Activated naive CD4-positive, alpha-beta T cell treated with anti-CD3 and anti-CD28 coated beads, Interleukin-2, amount 50 U/mL, for 72 hours (primary cell): ENCODE measurements around the gene SPTB. TPM values are rescaled to one million over a fixed set of nuclear protein-coding genes. Genes with fewer than 3 reads are reported as not detected.
A peak's percentile ranks its signal among the peaks of the same experiment; 100 is the strongest.
"Not testable (repeated sequence)": the region's sequence is repeated elsewhere in the genome, so short reads cannot be mapped to it uniquely, and the experiment has no call there.

Source experiments
- ATAC-seq, 2 donors: fragments of 150-1000 bp; cut with Tn5 transposase; 2 replicates each; pipeline ENCODE4 v1.10.0; 2021; ENCODE audit warnings: mild to moderate bottlenecking in 2 of 2, moderate library complexity in 2 of 2
- DNase-seq, 2 donors: peaks; one replicate each; pipeline ENCODE4 v3.0.0; 2021 to 2022; ENCODE audit warnings: low spot score in 2 of 2
- H3K27ac Mint-ChIP-seq, 2 donors: one replicate each; pipeline ENCODE4 v1.8.0; 2022; ENCODE audit warnings: mild to moderate bottlenecking in 2 of 2, mixed read lengths in 2 of 2
- H3K36me3 Mint-ChIP-seq, 2 donors: one replicate each; pipeline ENCODE4 v1.8.0; 2022; ENCODE audit warnings: mixed read lengths in 2 of 2
- H3K9me3 Mint-ChIP-seq, 2 donors: one replicate each; pipeline ENCODE4 v1.8.0; 2022; ENCODE audit warnings: mixed read lengths in 2 of 2
- total RNA-seq, 2 donors: library from RNA; stranded (reverse); gene quantifications; one replicate each; pipeline ENCODE4 v1.2.3, GENCODE V29; 2022

SPTB gene
- under 1 TPM; 0.41 to 0.66 TPM for total RNA-seq

DNA sequence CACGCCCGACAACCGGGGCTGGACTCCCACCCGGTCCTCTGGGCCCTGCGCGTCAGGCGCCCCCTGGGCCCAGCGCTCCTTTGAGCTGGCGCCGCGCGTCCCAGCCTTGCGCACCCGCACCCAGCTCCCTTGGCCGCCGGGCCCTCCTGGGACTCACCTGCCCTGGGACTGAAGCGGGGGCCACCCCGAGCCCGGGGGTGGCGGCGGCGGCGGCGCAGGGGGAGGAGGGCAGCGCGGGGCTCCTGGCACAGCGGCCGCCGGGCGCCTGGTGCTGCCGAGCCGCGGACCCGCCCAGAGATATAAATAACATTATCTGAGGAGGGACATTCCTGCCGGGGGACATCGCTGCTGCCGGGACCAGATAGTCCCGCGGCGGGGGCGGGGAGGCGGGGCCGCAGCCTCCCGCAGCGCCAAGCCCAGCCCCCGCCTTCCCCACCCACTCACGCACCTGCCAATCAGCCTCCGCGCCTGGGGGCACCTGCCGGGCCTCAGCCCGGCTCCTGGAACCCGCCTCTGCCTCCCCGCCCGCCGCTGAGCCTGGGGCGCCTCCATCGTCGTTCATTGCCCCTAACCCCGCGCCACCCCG lies at the start of gene SPTB:
Gene SPTB, minus strand, starts transcription at position 273 of the 586 bp plus-strand sequence. CDS start 56,813 bp downstream, outside the sequence.
- H3K9me3 Mint-ChIP-seq = no peaks in the 10 kb centered on the region
- ATAC-seq (peak; percentile 84 to 88), DNase-seq (peak; percentile 52 to 65)
- H3K36me3 Mint-ChIP-seq = no peaks in the 10 kb centered on the region
- no peak within 1 kb of the TSS for H3K27ac Mint-ChIP-seq

DNA sequence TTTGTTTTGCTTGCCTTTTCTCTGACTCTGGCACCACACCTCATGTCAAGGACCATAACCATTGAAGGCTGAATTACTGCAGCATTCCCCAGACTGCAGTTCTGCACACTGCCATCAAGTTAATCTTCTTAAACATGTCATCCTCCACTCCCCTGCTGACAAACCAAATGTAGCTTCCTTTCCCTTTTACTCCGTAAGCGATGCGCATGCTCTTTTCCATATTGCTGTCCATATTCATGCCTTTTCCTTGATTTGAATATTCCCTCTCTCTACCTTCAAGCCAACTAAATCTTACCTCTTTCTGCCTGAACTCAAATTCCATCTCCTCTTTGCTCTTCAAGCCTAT lies 49.3 kb upstream of the SPTB start:
- no peak for DNase-seq
- Mint-ChIP-seq H3K9me3 (no peaks in the 10 kb centered on the region), H3K36me3 (peaks cover 6 to 26% of the 10 kb centered on the region in 2 donors), H3K27ac (no peak overlapping the region)
- ATAC-seq = peak in 1 of 2 donors; percentile 66

DNA sequence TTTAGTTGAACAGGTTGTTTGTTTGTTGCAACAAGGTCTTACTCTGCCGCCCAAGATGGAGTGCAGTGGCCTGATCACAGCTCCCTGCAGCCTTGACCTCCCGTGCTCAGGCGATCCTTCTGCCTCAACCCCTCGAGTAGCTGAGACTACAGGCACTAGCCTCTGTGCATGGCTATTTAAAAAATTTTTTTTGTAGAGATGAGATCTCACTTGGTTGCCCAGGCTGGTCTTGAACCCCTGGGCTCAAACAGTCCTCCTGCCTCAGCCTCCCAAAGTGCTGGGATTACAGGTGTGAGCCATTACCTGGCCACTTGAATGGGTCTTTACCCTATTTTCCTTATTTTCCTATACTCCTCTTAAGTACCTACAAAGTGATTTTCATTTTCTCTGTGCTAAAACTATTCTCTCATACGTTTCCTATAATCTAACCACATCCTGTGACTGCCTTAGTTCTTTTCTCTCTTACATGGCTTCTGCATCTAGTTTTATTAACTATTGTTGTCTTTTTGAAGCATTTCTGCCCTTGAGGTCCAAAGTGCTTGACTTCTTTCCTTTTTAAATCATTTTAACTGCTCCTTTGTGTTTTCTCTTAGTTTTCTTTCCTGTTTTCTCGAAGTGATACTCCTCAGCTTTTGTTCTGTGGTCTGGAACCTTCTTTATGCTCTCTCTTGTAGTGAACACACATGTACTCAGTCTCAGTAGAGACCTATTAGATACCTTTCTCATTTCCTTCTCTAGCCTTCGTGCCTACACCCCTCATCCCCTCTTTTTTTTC lies 48.7 kb upstream of the SPTB start:
- Mint-ChIP-seq H3K36me3 (peaks cover 6 to 30% of the 10 kb centered on the region in 2 donors), H3K9me3 (no peaks in the 10 kb centered on the region)
- DNase-seq = no peak

DNA sequence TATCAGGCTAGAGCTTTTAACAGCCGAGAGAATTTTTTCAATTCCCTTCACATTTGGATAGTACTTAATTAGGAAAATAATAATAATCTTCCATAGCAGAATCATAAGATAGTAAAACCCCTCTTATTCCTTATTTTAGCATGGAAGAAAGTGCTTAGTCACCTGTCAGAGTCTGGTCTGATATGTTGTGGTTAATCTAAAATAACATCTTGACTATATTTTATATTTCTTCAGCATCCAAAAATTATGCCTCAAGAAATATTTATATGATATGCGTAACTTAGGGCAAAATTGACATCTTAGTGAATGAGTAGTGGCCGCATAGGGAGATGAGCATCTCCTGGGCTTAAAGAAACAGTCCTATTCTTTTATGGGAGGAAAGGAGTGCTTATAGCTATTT lies 47.3 kb upstream of the SPTB start:
- Mint-ChIP-seq H3K36me3 (peaks cover 6 to 31% of the 10 kb centered on the region in 2 donors), H3K27ac (no peak overlapping the region), H3K9me3 (no peaks in the 10 kb centered on the region)
- ATAC-seq = no peak
- DNase-seq = no peak

More for the DNA sequence above, 48.7 kb upstream of the SPTB start:
- H3K27ac Mint-ChIP-seq = no peak overlapping the region
- ATAC-seq = peak; percentile 80 to 94

DNA sequence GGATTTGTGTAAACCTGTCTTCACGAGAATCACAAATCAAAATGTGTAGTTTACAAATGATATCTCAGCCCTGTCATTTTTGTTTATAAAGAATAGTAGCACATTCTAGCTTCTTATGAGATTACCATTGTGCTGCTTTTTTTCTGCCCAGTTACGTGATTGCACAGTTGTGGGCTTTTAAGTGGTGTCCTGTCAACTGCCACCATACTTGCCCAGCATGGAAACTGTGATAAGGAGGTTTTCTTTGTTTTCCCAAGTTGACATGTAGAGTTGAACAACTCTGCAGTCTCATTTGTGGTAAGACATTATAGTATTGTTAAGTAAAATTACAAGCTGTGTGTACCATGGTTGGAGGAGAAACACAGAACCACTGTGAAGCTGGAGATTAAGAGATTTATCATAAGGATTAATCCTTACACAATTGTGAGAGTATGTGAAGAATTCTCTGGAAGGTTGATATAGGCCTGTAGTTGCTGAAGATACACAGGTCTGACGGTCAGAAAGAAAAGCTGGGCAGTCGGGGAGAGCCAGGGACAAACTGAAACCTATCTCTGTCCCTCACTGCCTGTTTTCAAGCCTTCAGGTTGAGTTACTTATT lies 46.8 kb upstream of the SPTB start:
- H3K9me3 Mint-ChIP-seq = no peaks in the 10 kb centered on the region
- peak overlapping the region in 1 of 2 donors; percentile 6 for H3K27ac Mint-ChIP-seq
- peaks cover 6 to 36% of the 10 kb centered on the region in 2 donors for H3K36me3 Mint-ChIP-seq
- ATAC-seq (no peak), DNase-seq (no peak)

DNA sequence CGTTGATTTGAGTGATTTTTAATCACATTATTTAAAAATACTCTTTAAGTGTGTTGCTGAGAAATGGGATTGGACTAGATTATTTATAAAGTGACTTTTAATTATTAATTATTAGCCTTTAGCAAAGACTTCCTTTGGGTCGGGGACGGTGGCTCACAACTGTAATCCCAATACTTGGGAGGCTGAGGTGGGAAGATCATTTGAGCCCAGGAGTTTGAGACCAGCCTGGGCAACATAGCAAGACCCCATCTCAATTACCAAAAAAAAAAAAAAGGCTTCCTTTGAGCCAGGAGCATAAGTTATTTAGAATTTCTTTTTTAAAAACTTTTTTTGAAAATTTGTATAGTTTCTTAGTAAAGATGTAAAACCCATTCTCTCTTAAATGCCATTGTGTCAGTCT lies 43.3 kb upstream of the SPTB start:
- ATAC-seq (no peak), DNase-seq (no peak)
- H3K9me3 Mint-ChIP-seq = no peaks in the 10 kb centered on the region
- no peak overlapping the region for H3K27ac Mint-ChIP-seq
- peaks cover 6 to 36% of the 10 kb centered on the region in 2 donors for H3K36me3 Mint-ChIP-seq

DNA sequence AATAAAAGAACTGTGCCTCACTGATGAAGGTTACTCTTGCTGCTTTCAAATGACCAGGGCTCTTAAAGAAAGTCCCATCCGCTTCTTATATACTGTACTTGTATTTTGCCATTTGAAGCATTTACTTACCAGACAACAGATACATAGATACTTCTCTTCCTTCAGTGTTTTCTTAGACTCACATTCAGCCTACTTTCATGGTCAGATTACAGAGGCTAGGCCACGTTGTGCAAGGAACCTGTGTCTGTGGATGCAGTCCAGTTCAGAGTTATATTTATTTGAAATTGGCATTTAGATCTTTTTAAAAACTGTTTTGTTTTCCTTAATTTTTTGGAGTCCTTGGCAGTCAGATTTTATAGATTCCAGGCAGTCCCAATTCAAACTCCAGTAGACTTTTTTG lies 40.8 kb upstream of the SPTB start:
- no peak for ATAC-seq
- Mint-ChIP-seq H3K27ac (no peak overlapping the region), H3K9me3 (no peaks in the 10 kb centered on the region), H3K36me3 (peaks cover 5 to 47% of the 10 kb centered on the region in 2 donors)
- DNase-seq = no peak

DNA sequence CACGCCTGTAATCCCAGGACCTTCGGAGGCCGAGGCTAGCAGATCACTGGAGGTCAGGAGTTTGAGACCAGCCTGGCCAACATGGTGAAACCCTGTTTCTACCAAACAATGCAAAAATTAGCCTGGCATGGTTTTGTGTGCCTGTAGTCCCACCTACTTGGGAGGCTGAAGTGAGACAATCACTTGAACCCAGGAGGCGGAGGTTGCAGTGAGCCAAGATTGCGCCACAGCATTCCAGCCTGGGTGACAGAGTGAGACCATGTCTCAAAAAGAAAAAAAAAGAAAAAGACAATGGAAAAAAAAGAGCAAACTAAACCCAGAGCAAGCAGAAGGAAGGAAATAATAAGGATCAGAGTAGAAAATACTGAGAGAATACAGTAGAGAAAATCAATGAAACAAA lies 39.9 kb upstream of the SPTB start:
- DNase-seq (no peak), ATAC-seq (no peak)
- peaks cover 12 to 56% of the 10 kb centered on the region in 2 donors for H3K36me3 Mint-ChIP-seq
- no peak overlapping the region for H3K27ac Mint-ChIP-seq
- no peaks in the 10 kb centered on the region for H3K9me3 Mint-ChIP-seq

DNA sequence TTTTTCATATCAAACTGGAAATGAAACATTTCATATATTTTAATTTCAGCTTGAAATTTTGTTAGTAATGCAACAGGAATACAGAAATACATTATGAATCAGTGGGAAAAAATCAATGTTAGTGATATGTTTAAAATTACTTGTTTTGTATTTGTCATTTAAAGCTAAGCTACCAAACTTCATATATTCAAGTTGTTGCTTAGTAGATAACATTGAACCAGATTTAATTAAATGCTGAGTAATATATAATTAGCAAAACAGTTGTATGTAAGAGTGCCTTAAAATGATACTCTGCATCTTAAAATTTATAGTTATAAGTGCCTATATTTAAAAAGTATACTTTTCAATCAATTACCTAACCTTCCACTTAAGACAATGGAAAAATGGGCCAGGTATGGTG lies 39.5 kb upstream of the SPTB start:
- DNase-seq = no peak
- no peak overlapping the region for H3K27ac Mint-ChIP-seq
- peaks cover 15 to 60% of the 10 kb centered on the region in 2 donors for H3K36me3 Mint-ChIP-seq

DNA sequence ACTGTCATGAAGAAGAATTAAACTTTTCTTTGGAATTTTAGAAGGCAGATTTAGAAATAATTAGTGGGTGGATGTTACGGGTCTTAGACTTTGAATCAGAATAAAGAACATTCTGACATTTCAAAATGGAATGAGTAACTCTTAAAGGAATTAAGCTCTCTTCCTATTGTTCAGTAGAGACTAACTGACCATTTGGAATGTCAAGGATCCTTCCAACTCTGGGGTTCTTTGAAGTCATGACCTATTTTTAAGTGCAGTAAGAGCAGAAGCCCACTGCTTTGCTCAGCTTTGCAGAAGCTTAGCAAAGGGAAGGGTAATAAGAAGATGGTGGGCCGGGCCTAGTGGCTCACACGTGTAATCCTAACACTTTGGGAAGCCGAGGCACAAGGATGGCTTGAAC lies 38.5 kb upstream of the SPTB start:
- no peaks in the 10 kb centered on the region for H3K9me3 Mint-ChIP-seq
- H3K36me3 Mint-ChIP-seq = peaks cover 19 to 59% of the 10 kb centered on the region in 2 donors
- H3K27ac Mint-ChIP-seq = peak overlapping the region; percentile 74 to 75

More for the DNA sequence above, 39.5 kb upstream of the SPTB start:
- no peak for ATAC-seq
- H3K9me3 Mint-ChIP-seq = no peaks in the 10 kb centered on the region

DNA sequence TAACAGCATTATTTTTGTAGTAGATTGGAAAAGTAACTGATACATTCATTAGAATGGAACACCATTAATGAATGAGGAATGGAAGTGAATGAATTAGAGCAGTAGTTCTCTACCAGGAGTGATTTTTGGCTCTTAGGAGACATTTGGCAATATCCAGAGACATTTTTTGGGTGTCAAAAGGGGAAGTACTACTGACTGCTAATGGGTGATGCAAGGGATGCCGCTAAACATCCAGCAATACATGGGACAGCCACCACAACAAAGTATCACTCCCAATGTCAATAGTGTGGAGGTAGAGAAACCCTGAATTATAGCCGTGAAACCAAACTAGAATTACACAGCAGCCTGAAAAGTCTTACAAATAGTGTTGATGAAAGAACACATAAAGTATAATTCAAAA lies 36.1 kb upstream of the SPTB start:
- Mint-ChIP-seq H3K9me3 (no peaks in the 10 kb centered on the region), H3K36me3 (peaks cover 19 to 50% of the 10 kb centered on the region in 2 donors), H3K27ac (peak overlapping the region; percentile 96 to 98)
- DNase-seq (no peak), ATAC-seq (no peak)

More for the DNA sequence above, 38.5 kb upstream of the SPTB start:
- no peak for ATAC-seq
- DNase-seq = no peak

DNA sequence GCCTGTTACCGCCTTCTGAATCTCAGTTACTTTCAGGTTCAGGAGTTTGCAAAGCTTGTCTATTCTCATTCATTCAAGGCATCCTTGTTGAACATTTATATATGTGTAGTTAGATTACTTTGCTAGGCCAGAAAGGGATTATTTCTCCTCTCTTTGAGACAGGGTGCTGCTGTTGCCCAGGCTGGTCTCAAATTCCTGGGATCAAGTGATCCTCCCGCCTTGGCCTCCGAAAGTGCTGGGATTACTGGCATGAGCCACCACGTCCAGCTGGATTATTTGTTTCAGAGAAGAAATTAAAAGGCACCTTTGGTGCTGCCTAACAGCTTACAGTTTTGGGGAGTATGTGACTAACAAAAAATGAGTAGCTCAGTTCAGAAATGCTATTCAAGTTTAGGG lies 35.3 kb upstream of the SPTB start:
- no peak for ATAC-seq
- DNase-seq = no peak
- Mint-ChIP-seq H3K36me3 (peaks cover 19 to 42% of the 10 kb centered on the region in 2 donors), H3K27ac (peak overlapping the region; percentile 96 to 98), H3K9me3 (no peaks in the 10 kb centered on the region)

DNA sequence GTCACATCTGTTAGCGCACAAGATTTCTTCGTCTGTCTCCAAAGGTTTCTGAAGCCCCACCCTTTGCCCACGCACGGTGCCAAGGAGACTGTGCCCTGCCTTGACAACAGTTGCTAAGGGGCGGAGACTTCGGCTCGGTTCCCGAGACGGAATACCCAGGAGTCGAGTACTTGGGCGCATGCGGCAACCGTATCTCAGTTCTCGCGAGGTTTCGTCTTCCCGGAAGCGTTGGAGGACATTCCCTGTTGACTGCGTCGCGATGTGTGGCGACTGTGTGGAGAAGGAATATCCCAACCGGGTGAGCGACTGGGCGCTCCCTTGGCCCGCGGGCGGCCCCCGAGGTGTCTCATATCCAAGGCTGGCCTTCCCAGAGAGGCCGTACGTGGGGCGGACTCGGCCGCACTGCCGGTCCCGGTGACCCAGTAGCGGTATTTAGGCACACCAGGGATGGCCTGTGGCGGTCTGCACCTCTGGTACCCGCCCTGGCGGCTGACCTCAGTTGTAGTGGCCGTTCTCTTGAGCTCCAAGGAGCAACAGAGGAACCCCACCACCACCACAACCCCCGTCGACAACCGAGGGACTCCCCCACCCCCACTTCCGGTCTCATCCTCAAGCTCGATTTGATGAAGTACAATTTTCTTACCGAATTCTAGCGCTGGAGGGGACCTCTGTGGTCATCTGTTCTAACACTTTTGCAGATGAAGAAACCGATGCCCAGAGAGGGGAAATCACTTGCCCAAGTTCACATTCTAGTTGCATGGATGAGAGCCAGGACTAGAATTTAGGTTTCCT lies 34.7 kb upstream of the SPTB start, which contains the start of gene CHURC1:
Gene CHURC1, plus strand, starts transcription at position 219 of the 792 bp plus-strand sequence. Its CDS starts 41 bp downstream, at position 260.
- peak within 1 kb of the TSS; percentile 96 to 98 for H3K27ac Mint-ChIP-seq
- H3K9me3 Mint-ChIP-seq = no peaks in the 10 kb centered on the region
- peak; percentile 95 to 96 for DNase-seq
- H3K36me3 Mint-ChIP-seq = peaks cover 19 to 42% of the 10 kb centered on the region in 2 donors
- ATAC-seq = peak; percentile 93 to 99

DNA sequence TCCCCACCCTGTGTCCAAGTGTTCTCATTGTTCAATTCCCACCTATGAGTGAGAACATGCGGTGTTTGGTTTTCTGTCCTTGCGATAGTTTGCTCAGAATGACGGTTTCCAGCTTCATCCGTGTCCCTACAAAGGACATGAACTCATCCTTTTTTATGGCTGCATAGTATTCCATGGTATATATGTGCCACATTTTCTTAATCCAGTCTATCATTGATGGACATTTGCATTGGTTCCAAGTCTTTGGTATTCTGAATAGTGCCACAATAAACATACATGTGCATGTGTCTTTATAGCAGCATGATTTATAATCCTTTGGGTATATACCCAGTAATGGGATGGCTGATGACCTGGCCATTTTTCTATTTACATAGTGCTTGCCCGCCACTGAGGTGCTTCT lies 33.8 kb upstream of the SPTB start:
- peak overlapping the region; percentile 96 to 98 for H3K27ac Mint-ChIP-seq
- not testable (repeated sequence) for H3K9me3 Mint-ChIP-seq, ATAC-seq

DNA sequence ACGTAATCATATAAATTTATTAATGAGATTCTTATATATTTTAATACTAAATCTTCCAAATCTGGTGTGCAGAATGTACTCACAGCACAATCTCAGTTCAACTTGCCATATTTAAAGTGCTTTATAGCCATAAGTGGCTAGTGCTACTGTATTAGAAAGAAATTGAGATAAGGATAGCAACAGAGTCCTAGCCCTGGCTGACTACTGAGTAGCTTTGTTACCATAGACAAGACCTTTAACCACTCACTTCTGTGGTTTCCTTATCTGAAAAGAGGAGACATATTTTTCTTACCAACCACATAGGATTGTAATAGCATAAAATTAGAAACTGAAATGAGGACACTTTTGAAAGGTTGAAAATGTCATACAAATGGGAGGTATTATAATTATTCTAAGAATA lies 32.6 kb upstream of the SPTB start:
- DNase-seq (no peak), ATAC-seq (no peak)
- H3K9me3 Mint-ChIP-seq = no peaks in the 10 kb centered on the region
- peaks cover 19 to 33% of the 10 kb centered on the region in 2 donors for H3K36me3 Mint-ChIP-seq
- H3K27ac Mint-ChIP-seq = no peak overlapping the region

More for the DNA sequence above, 33.8 kb upstream of the SPTB start:
- H3K36me3 Mint-ChIP-seq = peaks cover 19 to 42% of the 10 kb centered on the region in 2 donors
- not testable (repeated sequence) for DNase-seq

DNA sequence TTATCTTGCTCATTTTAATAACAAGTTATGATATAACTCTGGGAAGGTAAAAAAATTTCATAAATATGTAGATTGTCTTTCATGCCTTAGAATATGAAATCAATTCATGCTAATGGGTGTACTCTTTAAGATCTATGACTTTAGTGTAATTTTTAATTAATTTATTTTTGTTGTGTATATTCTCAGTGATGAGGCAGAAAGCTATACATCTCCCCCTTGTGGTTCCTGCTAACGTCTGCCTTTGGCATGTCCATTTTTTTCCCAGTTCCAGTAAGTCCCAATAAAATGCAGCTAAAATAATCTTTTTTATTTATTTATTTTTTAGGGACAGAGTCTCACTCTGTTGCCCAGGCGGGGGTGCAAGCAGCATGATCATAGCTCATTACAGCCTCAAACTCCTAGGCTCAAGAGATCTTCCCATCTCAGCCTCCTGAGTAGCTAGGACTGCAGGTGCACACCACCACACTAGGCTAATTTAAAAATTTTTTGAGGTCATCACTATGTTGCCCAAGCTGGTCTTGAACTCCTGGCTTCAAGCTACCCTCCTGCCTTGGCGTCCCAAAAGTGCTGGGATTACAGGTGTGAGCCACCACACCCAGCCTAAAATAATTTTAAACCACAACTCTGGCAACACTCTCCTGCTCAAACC lies 31.3 kb upstream of the SPTB start:
- H3K9me3 Mint-ChIP-seq = no peaks in the 10 kb centered on the region
- no peak for ATAC-seq

More for the DNA sequence above, 31.3 kb upstream of the SPTB start:
- Mint-ChIP-seq H3K36me3 (peaks cover 19 to 21% of the 10 kb centered on the region in 2 donors), H3K27ac (no peak overlapping the region)
- no peak for DNase-seq
